MM.1S (cell line): ENCODE measurements around the gene MED13L.
A peak's percentile ranks its signal among the peaks of the same experiment; 100 is the strongest.

ENCODE experiments used
- DNase-seq: peaks from one replicate; pipeline ENCODE4 v3.0.0-alpha.2; 2015
- H2AFZ ChIP-seq: fragments of 300-600 bp; sonication (generic); 2 replicates; pipeline ENCODE4 v1.6.0; 2016; ENCODE audit warnings: antibody characterized with exemption, low read length
- H3F3A ChIP-seq: fragments of 300-600 bp; sonication (generic); 2 replicates; pipeline ENCODE4 v1.6.1; 2016; ENCODE audit warnings: mild to moderate bottlenecking, antibody characterized with exemption, low read length, moderate library complexity, mixed read lengths; ENCODE audit not compliant: insufficient read depth
- H3K27ac ChIP-seq: fragments of 300-600 bp; sonication (generic); 2 replicates; pipeline ENCODE4 v1.5.1; 2016; ENCODE audit warnings: mild to moderate bottlenecking, low read length
- H3K27me3 ChIP-seq: fragments of 300-600 bp; sonication (generic); replicated peaks from 2 replicates; pipeline ENCODE4 v1.6.0; 2016; ENCODE audit warnings: low read length; ENCODE audit not compliant: insufficient read depth
- H3K36me3 ChIP-seq: fragments of 300-600 bp; sonication (generic); replicated peaks from 2 replicates; pipeline ENCODE4 v1.6.1; 2016; ENCODE audit warnings: mild to moderate bottlenecking, low read length, mixed read lengths; ENCODE audit not compliant: insufficient read depth
- H3K4me1 ChIP-seq: fragments of 300-600 bp; sonication (generic); 2 replicates; pipeline ENCODE4 v1.6.1; 2016; ENCODE audit warnings: low read length, mixed read lengths
- H3K4me2 ChIP-seq: fragments of 300-600 bp; sonication (generic); 2 replicates; pipeline ENCODE4 v1.6.0; 2016; ENCODE audit warnings: low read depth, low read length
- H3K4me3 ChIP-seq: fragments of 300-600 bp; sonication (generic); 2 replicates; pipeline ENCODE4 v1.5.1; 2016; ENCODE audit warnings: low read length, mixed read lengths
- H3K79me2 ChIP-seq: fragments of 300-600 bp; sonication (generic); 2 replicates; pipeline ENCODE4 v1.6.1; 2016; ENCODE audit warnings: mixed run types, low read length, mixed read lengths
- H3K9ac ChIP-seq: fragments of 300-600 bp; sonication (generic); 2 replicates; pipeline ENCODE4 v1.6.1; 2016; ENCODE audit warnings: low read length, mixed read lengths
- H3K9me2 ChIP-seq: fragments of 300-600 bp; sonication (generic); replicated peaks from 2 replicates; pipeline ENCODE4 v1.6.1; 2016; ENCODE audit warnings: mild to moderate bottlenecking, low read length, mixed read lengths; ENCODE audit not compliant: insufficient read depth
- H3K9me3 ChIP-seq: fragments of 300-600 bp; sonication (generic); replicated peaks from 2 replicates; pipeline ENCODE4 v1.6.1; 2016; ENCODE audit warnings: mild to moderate bottlenecking, low read length, mixed read lengths; ENCODE audit not compliant: insufficient read depth
- H4K20me1 ChIP-seq: fragments of 300-600 bp; sonication (generic); 2 replicates; pipeline ENCODE4 v1.6.1; 2016; ENCODE audit warnings: mild to moderate bottlenecking, low read length, moderate library complexity, mixed read lengths; ENCODE audit not compliant: insufficient read depth
- EZH2 ChIP-seq: fragments of 300-600 bp; sonication (generic); optimal IDR thresholded peaks from 2 replicates; pipeline ENCODE3; 2017; ENCODE audit warnings: low read depth, mild to moderate bottlenecking, antibody characterized with exemption, low read length, mixed read lengths
- EZH2phosphoT487 ChIP-seq: fragments of 300-600 bp; sonication (generic); IDR thresholded peaks from 2 replicates; pipeline ENCODE4 v1.6.1; 2018; ENCODE audit warnings: antibody characterized with exemption, low read length
- TF ChIP-seq, protein P1 (sequence below): fragments of 300-600 bp; sonication (generic); IDR thresholded peaks from 2 replicates; pipeline ENCODE4 v1.5.1; 2016; ENCODE audit warnings: antibody characterized with exemption, low read length, mixed read lengths

Gene MED13L

GRCh38 chr12:116278667-116279066, 1.2 kb upstream of the MED13L start:
- TF ChIP-seq EZH2 (no peak), EZH2phosphoT487 (no peak)
- TF ChIP-seq, protein P1, sequence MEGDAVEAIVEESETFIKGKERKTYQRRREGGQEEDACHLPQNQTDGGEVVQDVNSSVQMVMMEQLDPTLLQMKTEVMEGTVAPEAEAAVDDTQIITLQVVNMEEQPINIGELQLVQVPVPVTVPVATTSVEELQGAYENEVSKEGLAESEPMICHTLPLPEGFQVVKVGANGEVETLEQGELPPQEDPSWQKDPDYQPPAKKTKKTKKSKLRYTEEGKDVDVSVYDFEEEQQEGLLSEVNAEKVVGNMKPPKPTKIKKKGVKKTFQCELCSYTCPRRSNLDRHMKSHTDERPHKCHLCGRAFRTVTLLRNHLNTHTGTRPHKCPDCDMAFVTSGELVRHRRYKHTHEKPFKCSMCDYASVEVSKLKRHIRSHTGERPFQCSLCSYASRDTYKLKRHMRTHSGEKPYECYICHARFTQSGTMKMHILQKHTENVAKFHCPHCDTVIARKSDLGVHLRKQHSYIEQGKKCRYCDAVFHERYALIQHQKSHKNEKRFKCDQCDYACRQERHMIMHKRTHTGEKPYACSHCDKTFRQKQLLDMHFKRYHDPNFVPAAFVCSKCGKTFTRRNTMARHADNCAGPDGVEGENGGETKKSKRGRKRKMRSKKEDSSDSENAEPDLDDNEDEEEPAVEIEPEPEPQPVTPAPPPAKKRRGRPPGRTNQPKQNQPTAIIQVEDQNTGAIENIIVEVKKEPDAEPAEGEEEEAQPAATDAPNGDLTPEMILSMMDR: no peak
- no peaks in the 10 kb centered on the region for H3K9me2 ChIP-seq
- no peaks in the 10 kb centered on the region for H3K9me3 ChIP-seq
- H3K79me2 ChIP-seq: peaks cover 33% of the 10 kb centered on the region
- no peak for DNase-seq
- H3K9ac ChIP-seq: no peak overlapping the region
- no peak overlapping the region for H3K4me3 ChIP-seq
- no peak overlapping the region for H3K27ac ChIP-seq
- H3K36me3 ChIP-seq: no peaks in the 10 kb centered on the region
- H3K4me2 ChIP-seq: no peak overlapping the region
- H4K20me1 ChIP-seq: peaks cover 4% of the 10 kb centered on the region
- peaks cover 9% of the 10 kb centered on the region; the same call in 1 of the 2 replicates for H3F3A ChIP-seq
- peaks cover 4% of the 10 kb centered on the region; the same call in 1 of the 2 replicates for H3K4me1 ChIP-seq
- H3K27me3 ChIP-seq: no peaks in the 10 kb centered on the region
- no peak overlapping the region for H2AFZ ChIP-seq

DNA sequence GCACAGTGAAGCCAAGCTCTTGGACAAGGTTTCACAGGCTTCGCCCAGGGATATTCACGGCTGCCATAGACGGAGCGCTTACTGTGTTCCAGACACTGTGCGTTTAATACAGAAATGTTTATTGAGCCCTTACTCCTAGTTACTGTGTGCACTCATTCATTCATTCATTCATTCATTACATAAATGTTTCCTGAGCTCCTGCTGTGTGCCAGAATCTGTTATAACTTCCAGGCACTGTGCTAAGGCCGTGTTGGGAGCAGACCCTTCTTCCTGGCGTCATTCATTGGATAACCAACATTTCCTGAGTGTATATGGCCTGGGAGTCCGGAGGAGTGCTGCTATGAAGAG, 760 bp upstream of the MED13L start:
- no peak overlapping the region for H3K9ac ChIP-seq

GRCh38 chr12:116276652-116277466, 634 bp downstream of the MED13L start:
- no peak for TF ChIP-seq EZH2phosphoT487
- TF ChIP-seq EZH2: no peak
- Histone ChIP-seq H3K4me3 (peak overlapping the region; percentile 75), H3K79me2 (peaks cover 51% of the 10 kb centered on the region), H3K27ac (peak overlapping the region; percentile 52; the same call in 1 of the 2 replicates), H2AFZ (no peak overlapping the region), H4K20me1 (peaks cover 15% of the 10 kb centered on the region), H3K4me2 (peak overlapping the region; percentile 27; the same call in 1 of the 2 replicates), H3F3A (peaks cover 9% of the 10 kb centered on the region; the same call in 1 of the 2 replicates), H3K4me1 (0 out of 2 replicates have a peak, but pooled peaks cover 6% of the 10 kb centered on the region), H3K36me3 (no peaks in the 10 kb centered on the region), H3K9ac (peak overlapping the region; percentile 70), H3K9me3 (no peaks in the 10 kb centered on the region), H3K27me3 (no peaks in the 10 kb centered on the region), H3K9me2 (no peaks in the 10 kb centered on the region)
- peak; percentile 44 for DNase-seq

More for the DNA sequence above, 760 bp upstream of the MED13L start:
- Histone ChIP-seq H3F3A (peaks cover 9% of the 10 kb centered on the region; the same call in 1 of the 2 replicates), H2AFZ (no peak overlapping the region), H3K4me3 (peak overlapping the region; percentile 52; the same call in 1 of the 2 replicates), H3K9me2 (no peaks in the 10 kb centered on the region), H3K9me3 (no peaks in the 10 kb centered on the region), H3K27ac (no peak overlapping the region), H3K4me2 (peak overlapping the region; percentile 45; the same call in 1 of the 2 replicates), H3K27me3 (no peaks in the 10 kb centered on the region), H3K36me3 (no peaks in the 10 kb centered on the region), H3K4me1 (peaks cover 8% of the 10 kb centered on the region; the same call in 1 of the 2 replicates), H3K79me2 (peaks cover 37% of the 10 kb centered on the region), H4K20me1 (peaks cover 8% of the 10 kb centered on the region)
- TF ChIP-seq, protein P1: no peak
- no peak for TF ChIP-seq EZH2
- DNase-seq: no peak
